Measurements from ENCODE around the gene IFT52.

DNA sequence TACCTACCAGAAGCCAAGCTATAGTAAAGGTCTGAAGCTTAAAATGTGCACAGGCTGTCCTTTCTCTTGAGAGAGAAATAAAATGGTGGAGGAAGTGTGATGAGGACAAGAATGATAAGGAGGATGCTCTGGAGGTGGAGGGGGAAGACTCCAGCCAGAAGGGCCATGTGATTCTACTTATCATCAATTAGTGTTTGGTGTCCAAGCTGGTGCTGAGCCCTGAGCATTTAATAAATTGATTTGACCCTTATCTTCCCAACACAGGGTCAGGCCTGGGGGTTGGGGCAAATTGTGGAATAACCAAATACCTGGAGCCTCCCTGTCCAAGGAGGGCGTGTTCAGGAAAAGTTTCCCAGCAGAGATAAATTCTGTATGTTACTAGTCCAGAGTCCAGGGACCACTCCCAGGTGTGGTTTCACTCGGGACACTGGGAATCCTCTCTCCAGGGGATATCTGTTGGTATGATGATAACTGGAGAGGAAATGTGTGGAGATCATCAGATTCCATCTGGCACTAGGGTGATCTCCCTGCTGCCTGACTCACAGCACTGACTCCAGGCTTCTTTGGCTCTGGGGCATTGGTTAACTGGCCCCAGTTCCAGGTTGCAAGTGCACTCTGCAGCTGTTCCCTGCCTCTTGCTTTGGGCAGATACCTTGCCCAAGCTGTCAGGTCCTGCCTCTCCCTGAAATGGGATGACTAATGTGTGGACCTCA lies 72.4 kb downstream of the IFT52 start:
- TF ChIP-seq CBX8 (IDR thresholded peaks at IDR 0.05) = no peak
- TF ChIP-seq, protein P1, sequence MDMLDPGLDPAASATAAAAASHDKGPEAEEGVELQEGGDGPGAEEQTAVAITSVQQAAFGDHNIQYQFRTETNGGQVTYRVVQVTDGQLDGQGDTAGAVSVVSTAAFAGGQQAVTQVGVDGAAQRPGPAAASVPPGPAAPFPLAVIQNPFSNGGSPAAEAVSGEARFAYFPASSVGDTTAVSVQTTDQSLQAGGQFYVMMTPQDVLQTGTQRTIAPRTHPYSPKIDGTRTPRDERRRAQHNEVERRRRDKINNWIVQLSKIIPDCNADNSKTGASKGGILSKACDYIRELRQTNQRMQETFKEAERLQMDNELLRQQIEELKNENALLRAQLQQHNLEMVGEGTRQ (IDR thresholded peaks at IDR 0.05) = no peak
- TF ChIP-seq, protein P2, sequence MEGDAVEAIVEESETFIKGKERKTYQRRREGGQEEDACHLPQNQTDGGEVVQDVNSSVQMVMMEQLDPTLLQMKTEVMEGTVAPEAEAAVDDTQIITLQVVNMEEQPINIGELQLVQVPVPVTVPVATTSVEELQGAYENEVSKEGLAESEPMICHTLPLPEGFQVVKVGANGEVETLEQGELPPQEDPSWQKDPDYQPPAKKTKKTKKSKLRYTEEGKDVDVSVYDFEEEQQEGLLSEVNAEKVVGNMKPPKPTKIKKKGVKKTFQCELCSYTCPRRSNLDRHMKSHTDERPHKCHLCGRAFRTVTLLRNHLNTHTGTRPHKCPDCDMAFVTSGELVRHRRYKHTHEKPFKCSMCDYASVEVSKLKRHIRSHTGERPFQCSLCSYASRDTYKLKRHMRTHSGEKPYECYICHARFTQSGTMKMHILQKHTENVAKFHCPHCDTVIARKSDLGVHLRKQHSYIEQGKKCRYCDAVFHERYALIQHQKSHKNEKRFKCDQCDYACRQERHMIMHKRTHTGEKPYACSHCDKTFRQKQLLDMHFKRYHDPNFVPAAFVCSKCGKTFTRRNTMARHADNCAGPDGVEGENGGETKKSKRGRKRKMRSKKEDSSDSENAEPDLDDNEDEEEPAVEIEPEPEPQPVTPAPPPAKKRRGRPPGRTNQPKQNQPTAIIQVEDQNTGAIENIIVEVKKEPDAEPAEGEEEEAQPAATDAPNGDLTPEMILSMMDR (IDR thresholded peaks at IDR 0.05) = no peak
- TF ChIP-seq EP300 (IDR thresholded peaks at IDR 0.05) = no peak

All from A549 (cell line).